H4 (cell line): ENCODE results near the gene CCDC178. TPM values are rescaled to one million over a fixed set of nuclear protein-coding genes. Genes with fewer than 3 reads are reported as not detected.
"Not testable (repeated sequence)": the region's sequence is repeated elsewhere in the genome, so short reads cannot be mapped to it uniquely, and the experiment has no call there.

Experiments used
- DNase-seq: peaks from one replicate; pipeline ENCODE4 v3.0.0-alpha.2; 2015; ENCODE audit warnings: low spot score
- total RNA-seq: library from RNA; depleted of rRNA; stranded (reverse); fragments of >200 nt; shearing (Covaris generic); gene quantifications from 2 replicates; pipeline ENCODE4 v1.2.3, GENCODE V29; 2014; rRNA removed

Gene CCDC178, protein sequence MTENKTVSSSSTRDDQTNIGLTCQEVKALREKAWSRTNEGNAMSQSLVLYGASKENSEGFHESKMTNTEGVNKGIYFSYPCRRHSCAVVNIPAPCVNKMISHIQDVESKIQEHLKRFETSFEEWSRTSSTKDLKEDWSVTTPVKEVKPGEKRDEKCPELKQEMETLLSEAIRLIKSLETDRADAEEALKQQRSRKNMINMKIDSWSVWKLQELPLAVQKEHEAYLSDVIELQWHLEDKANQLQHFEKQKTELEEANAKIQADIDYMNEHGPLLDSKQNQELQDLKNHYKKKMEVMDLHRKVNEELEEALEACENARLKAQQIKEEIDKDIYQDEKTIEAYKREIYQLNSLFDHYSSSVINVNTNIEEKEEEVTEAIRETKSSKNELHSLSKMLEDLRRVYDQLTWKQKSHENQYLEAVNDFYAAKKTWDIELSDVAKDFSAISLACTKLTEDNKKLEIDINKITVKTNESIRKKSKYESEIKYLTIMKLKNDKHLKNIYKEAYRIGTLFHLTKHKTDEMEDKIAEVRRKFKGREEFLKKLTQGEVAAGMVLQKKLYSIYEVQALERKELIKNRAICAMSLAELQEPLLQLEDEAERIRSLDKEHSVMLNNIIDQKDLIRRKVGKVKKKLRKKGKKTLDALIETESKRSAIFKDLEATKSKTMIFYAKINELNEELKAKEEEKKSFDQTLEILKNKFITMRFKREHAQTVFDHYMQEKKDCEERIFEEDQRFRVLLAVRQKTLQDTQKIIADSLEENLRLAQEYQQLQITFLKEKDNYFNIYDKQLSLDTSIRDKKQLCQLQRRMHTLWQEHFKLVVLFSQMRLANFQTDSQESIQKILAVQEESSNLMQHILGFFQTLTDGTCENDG
- total RNA-seq: not detected in 2 replicates

DNA sequence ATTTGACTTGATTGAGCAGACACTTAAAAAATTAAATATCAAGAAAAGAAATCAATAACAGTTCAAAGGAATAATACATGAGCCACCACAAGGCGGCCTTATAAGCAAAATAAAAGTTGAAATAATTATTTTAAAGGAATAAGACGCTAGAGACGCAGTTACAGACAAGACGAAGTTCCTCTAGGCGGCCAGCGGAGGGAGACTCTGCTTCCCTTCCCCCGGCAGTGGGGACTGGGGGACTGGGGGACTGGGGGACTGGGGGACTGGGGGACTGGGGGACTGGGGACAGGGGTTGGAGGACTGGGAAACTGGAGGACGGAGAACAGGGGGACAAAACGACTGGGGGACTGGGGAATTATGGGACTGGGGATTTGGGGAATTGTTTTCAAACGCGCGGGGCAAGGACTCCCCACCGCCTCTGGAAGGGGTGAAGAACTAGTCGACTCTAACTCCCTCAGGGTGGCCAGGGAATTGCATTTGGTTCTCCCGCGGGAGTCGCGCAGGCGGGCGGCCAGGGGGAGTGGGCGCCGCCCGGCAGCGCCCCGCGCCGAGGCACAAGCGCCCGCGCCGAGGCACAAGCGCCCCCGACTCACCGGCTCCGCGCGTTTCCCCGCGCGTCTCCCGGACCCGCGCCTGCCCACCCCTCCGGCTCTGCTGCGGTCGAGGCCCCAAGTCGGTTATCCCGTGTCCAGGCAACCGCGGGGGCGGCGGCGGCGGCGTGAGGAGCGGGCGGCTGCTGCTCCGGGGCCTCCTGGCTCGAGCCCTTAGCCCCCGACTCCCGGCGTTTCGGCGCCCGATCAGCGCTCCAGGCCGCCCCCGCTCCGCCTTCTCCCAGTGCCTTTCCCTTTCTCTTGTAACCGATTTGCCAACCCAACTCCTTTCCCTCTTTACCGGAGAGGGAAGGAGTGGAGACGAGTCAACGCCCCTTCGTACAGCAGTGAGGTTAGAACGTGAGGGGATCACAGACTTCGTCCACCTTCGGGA lies at the start of gene CCDC178:
Gene CCDC178, minus strand, starts transcription at position 662 of the 984 bp plus-strand sequence. CDS start 28,633 bp downstream, outside the sequence.
- peak; percentile 53 for DNase-seq

DNA sequence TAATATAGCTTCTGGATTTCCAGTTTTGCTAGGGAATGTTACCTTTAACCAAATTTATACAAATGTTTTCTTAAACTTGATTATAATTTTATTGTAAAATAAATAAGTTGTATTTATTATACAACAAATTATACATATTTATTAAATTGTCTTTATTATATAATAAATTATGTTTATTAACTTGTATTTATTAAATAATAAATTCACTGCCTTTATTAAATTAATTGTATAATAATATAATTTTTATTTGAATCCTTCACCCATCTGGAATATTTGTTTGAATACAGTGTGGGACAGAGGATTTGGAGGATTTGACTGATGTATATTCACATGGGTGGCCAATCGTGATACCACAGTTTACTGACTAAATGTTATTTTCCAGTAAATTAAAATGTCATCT lies 43.4 kb upstream of the CCDC178 start:
- no peak for DNase-seq

DNA sequence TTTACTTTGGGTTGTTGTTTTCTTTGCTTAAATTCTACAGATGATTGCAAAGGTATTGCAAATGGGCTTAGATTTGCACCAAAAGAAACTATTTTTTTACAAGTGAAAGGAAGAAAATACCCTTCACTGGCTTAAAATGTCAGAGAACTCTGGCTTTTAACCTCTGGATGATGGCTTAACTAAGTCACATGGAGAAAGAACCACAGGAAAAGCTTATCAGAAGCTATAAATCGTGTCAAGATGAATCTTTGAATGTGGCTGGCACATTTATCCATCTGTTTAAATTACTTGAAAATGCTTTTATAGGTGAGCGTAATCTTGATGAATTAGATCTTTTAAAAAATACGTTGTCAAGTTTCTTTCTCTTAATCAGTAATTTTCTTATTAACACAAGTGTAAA lies 32.0 kb upstream of the CCDC178 start:
- no peak for DNase-seq

DNA sequence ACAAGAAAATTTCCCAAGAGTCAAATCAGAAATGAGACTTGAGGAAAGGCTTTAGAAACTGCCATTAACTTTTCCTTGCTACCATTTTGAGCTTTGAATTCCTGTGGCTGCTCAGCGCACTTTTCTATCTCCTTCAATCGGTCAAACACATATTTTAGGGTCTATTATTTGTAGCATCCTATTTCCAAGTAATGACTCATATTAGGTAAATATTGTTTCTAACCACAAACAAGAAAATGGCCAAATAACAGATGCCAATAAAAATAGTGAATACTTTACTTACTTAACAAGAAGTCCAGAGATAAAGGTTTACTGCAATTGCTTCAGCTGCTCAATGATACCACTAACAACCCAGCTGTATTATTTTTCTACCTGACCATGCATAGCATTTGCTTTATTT lies 29.7 kb upstream of the CCDC178 start:
- DNase-seq: no peak

DNA sequence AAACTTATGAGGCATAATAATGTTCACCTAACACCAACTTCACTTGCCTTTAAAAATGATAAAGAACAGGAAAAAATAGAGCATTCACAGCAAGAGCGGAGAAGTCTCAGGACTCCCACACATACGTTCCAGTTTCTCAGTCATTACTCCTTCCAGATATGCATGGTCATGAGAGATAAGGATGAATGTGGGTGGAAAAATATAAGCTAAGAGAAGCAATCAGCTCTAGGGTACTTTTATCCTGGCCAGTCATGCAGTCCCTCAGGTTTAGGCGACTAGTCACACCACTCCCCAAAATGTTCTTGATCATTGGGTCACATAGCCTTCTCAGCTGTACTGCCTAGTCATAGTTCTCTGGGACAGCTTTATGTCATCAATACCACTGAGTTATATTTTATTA lies 29.2 kb upstream of the CCDC178 start:
- no peak for DNase-seq

DNA sequence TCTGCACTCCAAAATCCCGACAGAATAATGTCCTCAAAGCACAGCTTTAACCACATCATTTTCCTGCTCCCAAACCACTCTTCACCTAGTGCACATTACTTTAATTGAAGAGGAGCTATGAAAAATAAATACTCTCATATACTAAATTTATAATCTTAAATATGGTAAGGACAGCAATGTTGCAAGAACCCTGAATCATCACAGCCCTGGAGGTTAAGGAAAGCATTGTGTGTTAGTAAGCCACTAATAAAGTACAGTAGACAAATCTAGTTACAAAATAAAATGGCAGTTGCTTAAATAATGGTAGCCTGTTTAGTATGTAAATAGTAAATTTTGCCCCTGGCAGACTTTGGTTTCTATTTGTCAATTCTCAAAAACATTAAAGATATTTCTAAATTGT lies 27.0 kb upstream of the CCDC178 start:
- no peak for DNase-seq

DNA sequence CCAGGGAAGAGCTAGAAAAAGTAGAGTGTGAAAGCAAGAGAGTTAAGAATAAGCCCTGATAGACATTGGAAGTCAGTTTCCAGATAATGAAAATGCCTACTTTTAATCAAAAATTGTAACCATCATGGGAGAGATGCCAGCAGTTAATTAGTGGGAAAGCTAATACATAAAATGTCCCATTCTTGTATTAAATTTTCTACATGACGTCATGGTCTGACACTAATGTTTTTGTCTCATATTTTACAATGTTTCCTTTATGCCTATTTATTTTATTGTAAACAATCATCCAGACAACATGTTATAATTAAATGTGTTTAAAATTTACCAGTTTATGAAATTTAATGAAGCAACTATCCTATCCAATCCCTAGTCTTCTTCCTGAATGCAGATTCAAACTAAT lies 26.3 kb upstream of the CCDC178 start:
- no peak for DNase-seq

DNA sequence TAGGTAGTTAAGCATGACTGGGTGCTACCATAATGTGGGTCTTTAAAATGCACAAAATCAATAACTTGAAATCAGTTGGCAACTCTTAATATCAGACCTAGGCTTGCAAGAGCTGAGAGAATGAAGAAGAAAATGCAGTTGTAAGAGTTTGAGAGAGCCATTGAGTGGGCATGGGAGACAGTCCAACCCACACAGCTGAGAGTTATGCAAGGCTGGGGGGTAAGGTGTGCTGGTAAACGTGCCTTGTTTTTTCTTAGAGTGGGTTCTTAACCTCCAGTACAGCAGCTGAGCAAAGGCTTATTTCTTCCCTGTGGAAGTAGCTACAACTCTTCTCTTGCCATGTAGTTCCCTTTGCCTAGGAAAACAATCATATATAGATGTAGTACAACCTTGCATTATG lies 20.2 kb upstream of the CCDC178 start:
- DNase-seq: no peak

DNA sequence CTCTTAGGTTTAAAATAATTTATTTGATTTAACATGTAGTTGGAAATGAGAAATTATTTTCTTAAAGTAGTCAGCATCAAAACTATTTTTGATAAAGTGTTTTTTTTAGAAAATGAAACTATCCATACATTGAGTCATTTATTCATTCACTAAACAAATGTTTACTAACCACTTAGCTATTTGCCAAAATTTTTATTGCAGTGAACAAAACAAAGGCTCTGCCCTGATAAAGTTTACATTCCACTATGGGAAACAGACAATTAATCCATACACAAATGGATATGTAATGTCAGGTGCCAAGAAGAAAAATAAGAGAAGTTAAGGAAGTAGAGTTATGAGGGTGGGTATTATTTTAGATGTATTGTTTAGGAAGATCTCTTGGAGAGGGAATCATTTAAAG lies 19.1 kb upstream of the CCDC178 start:
- DNase-seq: no peak

DNA sequence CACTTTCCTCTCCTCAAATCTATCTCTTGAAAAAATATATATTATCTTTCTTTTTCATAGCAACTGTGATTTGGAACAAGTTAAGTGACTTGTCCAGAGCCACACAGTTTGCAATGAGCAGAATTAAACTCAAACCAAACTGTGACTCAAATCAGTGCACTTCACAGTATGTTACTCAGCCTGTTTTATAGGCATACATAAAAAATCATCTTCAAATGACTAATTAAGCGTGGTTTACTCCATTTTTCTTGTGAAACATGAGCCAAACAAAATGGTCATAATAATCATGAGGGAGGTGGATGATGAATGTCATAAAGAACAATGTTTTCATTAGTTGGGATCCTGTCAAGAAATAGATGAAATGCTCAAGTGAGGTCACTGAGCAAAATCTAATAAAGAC lies 6.1 kb upstream of the CCDC178 start:
- no peak for DNase-seq

DNA sequence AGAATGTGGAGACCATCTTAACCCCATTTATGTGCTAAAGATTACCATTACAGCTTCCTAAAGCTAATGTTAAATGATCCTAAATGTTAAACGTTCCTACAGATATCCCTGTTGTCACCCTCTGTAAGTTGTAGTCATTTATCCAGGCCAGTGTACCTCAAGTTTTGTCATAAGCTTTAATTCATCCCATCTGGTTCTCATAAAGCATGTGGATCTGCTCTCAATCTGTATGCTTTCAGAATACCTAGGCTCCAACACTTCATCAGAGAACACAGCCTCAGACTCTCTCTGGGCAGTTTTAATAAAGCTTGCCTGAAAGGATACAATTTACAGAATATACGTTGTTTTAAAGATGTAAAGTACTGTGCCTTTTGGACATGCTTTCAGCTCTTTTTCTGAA lies 4.2 kb upstream of the CCDC178 start:
- no peak for DNase-seq

DNA sequence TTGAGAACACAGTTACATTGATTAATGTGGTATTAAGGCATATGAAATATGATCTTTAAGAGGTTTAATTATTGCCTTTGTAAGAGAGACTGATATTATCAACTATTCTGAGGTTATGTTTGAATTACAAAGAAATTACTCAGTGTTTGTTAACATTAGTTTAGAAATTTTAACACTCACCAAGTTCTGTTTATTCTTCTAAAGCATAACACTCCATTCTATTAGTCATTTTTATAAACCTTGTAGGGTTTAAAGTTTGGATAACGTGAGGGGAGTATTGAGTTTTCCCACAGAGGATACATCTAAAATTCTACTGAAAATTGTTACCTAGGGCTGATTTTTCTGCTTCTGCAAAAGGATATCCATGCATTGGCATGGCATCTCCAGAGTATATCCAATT lies 7.7 kb downstream of the CCDC178 start:
- no peak for DNase-seq

DNA sequence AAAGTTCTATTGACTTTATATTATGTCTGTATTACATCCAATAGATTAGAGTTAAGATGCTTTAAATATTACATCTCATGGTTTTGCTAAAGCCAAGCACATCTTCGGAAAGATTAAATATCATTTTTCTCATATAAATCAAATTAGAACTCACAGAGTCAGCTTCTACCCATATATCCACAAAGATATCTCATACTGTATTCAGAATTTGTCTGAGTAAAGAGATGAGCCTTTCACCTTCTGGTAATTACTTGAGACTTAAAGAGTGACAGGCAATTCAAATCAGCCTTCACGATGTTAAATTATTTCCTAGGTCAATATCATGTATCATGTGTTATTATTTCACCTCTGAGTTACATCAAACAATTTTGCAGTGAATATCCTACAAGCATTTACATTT lies 13.0 kb downstream of the CCDC178 start:
- no peak for DNase-seq

DNA sequence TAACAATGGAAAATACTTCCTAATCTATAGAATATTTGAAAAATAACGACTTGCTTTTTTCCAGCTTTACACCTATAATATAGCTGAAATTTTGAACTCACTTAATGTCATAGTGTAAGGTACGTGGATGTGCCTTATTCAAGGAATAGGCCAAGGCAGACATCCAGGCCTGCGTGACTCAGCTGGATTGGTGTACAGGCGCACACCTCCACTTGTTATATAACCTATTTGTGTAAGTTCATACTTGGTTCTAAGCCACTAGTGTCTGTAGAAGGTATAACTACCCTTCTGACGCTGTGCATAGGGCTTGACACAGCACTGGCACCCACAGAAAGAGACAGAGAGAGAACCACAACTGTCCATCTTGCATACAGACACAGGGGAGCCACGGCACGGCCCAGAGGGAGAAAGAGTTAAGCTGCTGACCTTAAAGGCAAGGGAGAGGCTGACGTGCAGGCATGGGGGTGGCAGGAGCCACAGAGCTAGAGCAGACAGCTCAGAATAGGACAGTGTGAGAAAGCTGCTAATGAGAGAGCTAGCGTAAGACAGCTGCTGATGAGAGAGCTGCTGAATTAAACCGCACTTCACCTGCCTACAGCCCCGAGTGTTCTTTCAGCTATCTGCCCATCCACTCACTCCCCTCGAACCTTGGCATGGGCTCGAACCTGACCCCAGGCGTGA lies 16.1 kb downstream of the CCDC178 start:
- no peak for DNase-seq

DNA sequence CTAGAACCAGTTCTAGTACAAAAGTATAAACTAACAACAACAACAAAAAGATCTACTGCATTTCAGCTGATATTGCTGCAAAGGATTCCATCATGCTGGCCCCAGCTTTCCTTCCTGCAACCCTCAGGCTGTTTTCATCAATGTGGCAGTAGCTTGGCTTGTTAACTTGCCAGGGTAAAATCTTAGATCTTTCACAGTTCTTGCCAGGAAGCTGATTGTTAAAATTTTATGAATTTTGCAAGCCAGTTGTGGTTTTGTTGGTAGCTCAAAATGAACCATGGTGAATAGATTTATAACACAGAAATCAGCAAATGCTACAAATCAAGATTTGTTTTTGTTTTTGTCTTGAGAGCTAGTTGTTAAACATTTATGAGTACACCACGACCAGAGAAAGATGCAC lies 19.3 kb downstream of the CCDC178 start:
- no peak for DNase-seq

DNA sequence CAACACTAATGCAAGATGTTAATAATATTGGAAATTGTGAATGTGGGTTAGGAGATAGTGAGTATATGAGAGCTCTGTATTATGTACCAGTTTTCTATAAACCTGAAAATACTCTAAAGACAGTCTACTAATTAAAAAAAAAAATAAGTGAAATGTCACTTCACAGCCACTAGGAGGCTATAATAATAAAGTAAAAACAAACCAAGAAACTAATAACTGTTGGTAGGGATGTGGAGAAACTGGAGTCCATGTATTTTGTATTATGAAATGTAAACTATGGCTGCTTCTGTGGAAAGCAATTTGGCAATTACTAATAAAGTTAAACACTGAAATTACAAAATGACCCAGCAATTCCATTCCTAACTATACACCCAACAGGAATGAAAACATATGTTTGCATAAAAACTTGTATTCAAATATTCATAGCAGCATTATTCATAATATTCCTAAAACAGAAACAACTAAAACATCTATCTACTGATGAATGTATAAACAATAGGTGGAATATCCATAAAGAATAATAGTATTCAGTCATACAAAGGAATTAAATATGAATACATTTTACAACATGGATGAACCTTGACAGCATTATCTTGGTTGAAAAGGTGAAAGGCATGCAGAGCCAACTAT lies 36.2 kb downstream of the CCDC178 start:
- no peak for DNase-seq

DNA sequence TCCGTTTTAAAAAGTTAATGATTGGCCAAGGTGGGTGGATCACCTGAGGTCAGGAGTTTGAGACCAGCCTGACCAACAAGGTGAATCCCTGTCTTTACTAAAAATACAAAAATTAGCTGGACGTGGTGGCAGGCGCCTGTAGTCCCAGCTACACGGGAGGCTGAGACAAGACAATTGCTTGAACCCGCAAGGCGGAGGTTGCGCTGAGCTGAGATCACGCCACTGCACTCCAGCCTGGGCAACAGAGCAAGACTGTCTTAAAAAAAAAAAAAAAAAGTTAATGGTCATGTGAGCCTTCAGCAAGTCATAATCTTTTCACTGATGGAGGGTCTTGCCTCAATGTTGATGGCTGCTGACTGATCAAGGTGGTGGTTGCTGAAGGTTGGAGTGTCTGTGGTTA lies 41.6 kb downstream of the CCDC178 start:
- not testable (repeated sequence) for DNase-seq

DNA sequence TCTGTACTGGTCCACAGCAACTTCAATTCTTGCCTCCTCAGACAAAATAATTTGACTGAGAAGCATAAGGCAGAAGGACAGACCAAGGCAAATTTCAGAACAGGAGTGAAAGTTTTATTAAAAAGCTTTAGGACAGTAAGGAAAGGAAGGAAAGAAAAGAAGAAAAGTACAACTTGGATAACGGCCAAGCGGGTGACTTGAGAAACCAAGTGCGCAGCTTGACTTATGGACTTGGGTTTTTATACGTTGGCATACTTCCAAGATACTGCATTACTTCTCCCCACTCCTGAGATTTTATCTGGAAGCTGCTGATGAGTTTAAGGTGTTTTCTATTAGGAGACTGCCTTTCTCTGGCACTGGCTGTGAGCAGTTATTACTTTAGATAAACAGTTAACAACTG lies 64.7 kb downstream of the CCDC178 start:
- DNase-seq: no peak

DNA sequence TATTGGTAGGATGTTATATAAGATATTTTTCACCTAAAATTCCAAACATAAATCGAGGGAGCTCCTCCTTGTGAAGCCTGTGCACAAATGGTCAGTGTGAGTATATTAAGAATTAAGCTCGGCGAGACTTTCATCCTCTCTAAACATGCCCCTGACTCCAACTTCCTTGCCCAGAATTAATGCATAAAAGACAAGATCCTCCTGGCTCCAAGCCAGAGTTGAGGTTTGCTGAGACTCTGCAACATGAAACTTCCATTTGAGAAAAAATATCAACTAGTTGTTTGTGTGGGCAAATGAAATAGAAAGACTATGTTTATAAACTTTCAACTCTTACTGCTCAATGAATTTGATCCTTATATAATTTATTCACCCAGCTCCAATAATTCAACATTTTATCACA lies 68.1 kb downstream of the CCDC178 start:
- peak; percentile 13 for DNase-seq

DNA sequence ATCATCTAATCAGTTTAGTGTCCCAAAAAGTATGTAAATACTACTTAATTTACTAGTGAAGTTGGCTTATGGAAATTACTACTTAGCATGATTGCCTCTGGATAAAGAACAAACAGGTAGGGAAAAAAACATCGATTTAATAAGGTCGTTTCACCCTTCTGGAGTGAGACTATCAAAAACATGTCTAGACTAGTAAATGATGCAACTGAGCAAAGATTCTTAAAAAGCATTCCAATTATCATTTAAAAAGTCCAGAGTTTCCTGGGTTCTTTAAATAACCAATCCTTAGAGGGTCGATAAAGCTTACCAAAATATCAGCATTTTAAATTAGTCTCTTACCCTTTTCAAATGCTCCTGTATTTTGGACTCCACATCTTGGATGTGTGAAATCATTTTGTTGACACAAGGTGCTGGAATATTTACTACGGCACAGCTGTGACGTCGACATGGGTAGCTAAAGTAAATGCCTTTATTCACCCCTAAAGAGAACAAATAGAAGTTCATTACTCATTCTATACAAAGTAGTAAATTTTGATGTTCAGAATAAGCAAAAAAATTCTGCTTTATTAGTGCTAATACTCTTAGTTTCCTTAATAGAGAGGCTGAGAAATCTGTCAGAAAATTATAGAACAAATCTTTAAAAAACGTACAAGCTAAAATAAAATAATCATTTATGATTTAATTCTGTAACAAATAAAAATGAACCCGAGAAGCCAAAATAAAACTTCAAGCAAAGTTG lies 70.6 kb downstream of the CCDC178 start:
- DNase-seq: no peak
